GM12878 (cell line): Measurements from ENCODE around the gene AP3M1. TPM values are rescaled to one million over a fixed set of nuclear protein-coding genes. Genes with fewer than 3 reads are reported as not detected.
A peak's percentile ranks its signal among the peaks of the same experiment; 100 is the strongest.

ENCODE experiments used
- BCL11A ChIP-seq: IDR thresholded peaks from 2 replicates; pipeline ENCODE4 v1.6.1; 2011; ENCODE audit warnings: low read depth, low read length
- BCLAF1 ChIP-seq: fragments of 450-650 bp; IDR thresholded peaks from 2 replicates; pipeline ENCODE4 v1.6.1; 2017; ENCODE audit warnings: antibody characterized with exemption, mild to moderate bottlenecking, moderate library complexity
- CBX5 ChIP-seq: sonication (generic); IDR thresholded peaks from 2 replicates; pipeline ENCODE4 v1.6.1; 2016; ENCODE audit warnings: low read depth, moderate library complexity, mild to moderate bottlenecking, inconsistent platforms
- CREB1 ChIP-seq: IDR thresholded peaks from 2 replicates; pipeline ENCODE4 v1.6.1; 2012; ENCODE audit warnings: low read depth, mild to moderate bottlenecking, inconsistent platforms
- CREM ChIP-seq: IDR thresholded peaks from 2 replicates; pipeline ENCODE4 v1.6.1; 2014; ENCODE audit warnings: antibody characterized with exemption, low read depth
- CUX1 ChIP-seq: IDR thresholded peaks from 2 replicates; pipeline ENCODE4 v1.6.1; 2012; ENCODE audit warnings: improper control_type of control experiment, low read depth, low read length; ENCODE audit not compliant: insufficient replicate concordance
- IKZF1 ChIP-seq: fragments of 450-650 bp; conservative IDR thresholded peaks from 2 replicates; pipeline ENCODE4 v1.6.1; 2017; ENCODE audit warnings: antibody characterized with exemption, mild to moderate bottlenecking
- IRF4 ChIP-seq: IDR thresholded peaks from 2 replicates; pipeline ENCODE4 v1.6.1; 2011; ENCODE audit warnings: low read depth, low read length
- KDM1A ChIP-seq: fragments of 200-600 bp; sonication (generic); IDR thresholded peaks from 2 replicates; pipeline ENCODE4 v1.6.1; 2016; ENCODE audit warnings: borderline replicate concordance
- KLF5 ChIP-seq: fragments of 450-650 bp; IDR thresholded peaks from 2 replicates; pipeline ENCODE4 v1.6.1; 2014; ENCODE audit warnings: mild to moderate bottlenecking; ENCODE audit not compliant: partially characterized antibody
- MEF2B ChIP-seq: fragments of 450-650 bp; IDR thresholded peaks from 2 replicates; pipeline ENCODE4 v1.6.1; 2018; ENCODE audit warnings: mild to moderate bottlenecking, moderate library complexity; ENCODE audit not compliant: partially characterized antibody, poor library complexity, severe bottlenecking
- NBN ChIP-seq: fragments of 450-650 bp; IDR thresholded peaks from 2 replicates; pipeline ENCODE4 v1.6.1; 2016
- NFIC ChIP-seq: IDR thresholded peaks from 2 replicates; pipeline ENCODE4 v1.6.1; 2012; ENCODE audit warnings: low read depth, mild to moderate bottlenecking, inconsistent platforms, low read length, moderate library complexity
- NFXL1 ChIP-seq: fragments of 450-650 bp; IDR thresholded peaks from 2 replicates; pipeline ENCODE4 v1.6.1; 2017; ENCODE audit warnings: antibody characterized with exemption, mild to moderate bottlenecking, borderline replicate concordance
- NR2C2 ChIP-seq: IDR thresholded peaks from 2 replicates; pipeline ENCODE4 v1.6.1; 2011; ENCODE audit warnings: borderline replicate concordance, low read depth; ENCODE audit not compliant: control insufficient read depth, insufficient read length
- RUNX3 ChIP-seq: IDR thresholded peaks from 2 replicates; pipeline ENCODE4 v1.6.1; 2012; ENCODE audit warnings: low read length, inconsistent platforms
- SMARCA5 ChIP-seq: fragments of 450-650 bp; IDR thresholded peaks from 2 replicates; pipeline ENCODE4 v1.6.1; 2017; ENCODE audit warnings: mild to moderate bottlenecking
- SMC3 ChIP-seq: IDR thresholded peaks from 2 replicates; pipeline ENCODE4 v1.6.1; 2011; ENCODE audit warnings: low read length, improper control_type of control experiment, borderline replicate concordance
- ZBED1 ChIP-seq: IDR thresholded peaks from 2 replicates; pipeline ENCODE4 v1.6.1; 2016; ENCODE audit warnings: borderline replicate concordance
- ZNF687 ChIP-seq: fragments of 450-650 bp; IDR thresholded peaks from 2 replicates; pipeline ENCODE4 v1.6.1; 2017; ENCODE audit warnings: mild to moderate bottlenecking, moderate library complexity
- ZZZ3 ChIP-seq: IDR thresholded peaks from 2 replicates; pipeline ENCODE4 v1.6.1; 2011; ENCODE audit warnings: low read depth; ENCODE audit not compliant: control insufficient read depth, insufficient read length
- polyA plus RNA-seq, 11 experiments: library from polyadenylated mRNA; depleted of rRNA in 4 of 11; unstranded in 6 of 11; stranded (reverse) in 5 of 11; fragments of >200 nt; fragmentation: Nextera tagmentation in 4 of 11; fragmentation: Illumina TruSeq in 1 of 11; extraction: Ambion mirVana in 4 of 11; extraction: Trizol in 1 of 11; gene quantifications; 1 replicate in 1 of 11; 2 replicates in 10 of 11; pipeline versions ENCODE4 v1.2.1 to v1.2.3, GENCODE V29; 2011 to 2016; ENCODE audit warnings: inconsistent platforms in 2 of 11, missing spikeins in 2 of 11, low read depth in 1 of 11
- total RNA-seq, 4 experiments: library from RNA; depleted of rRNA in 3 of 4; stranded (reverse); fragments of >200 nt in 3 of 4; fragmentation: Illumina TruSeq in 1 of 4; extraction: Trizol in 1 of 4; gene quantifications; 2 replicates each; pipeline versions ENCODE4 v1.2.1 to v1.2.3, GENCODE V29; 2013 to 2021

The AP3M1 gene
- total and polyA plus RNA-seq, 10 of the 15 experiments (the other 5 are each of a cell fraction or from before 2014, with no cell fraction given): 22.1 to 83.4 (median 47.7) TPM

GRCh38 chr10:74084955-74085354, 65.7 kb downstream of the AP3M1 start (continued):
- TF ChIP-seq IRF4 (peak; percentile 72), CBX5 (peak; percentile 74; the same call in 1 of the 2 replicates), KLF5 (no peak), BCL11A (peak; percentile 52; the same call in 1 of the 2 replicates), NR2C2 (no peak), ZZZ3 (no peak), IKZF1 (peak; percentile 53; the same call in 1 of the 2 replicates), MEF2B (peak; percentile 15), KDM1A (no peak), ZNF687 (no peak), CUX1 (peak; percentile 34), SMARCA5 (peak; percentile 68; the same call in 1 of the 2 replicates), RUNX3 (peak; percentile 79), BCLAF1 (no peak), NFXL1 (no peak), ZBED1 (no peak), NFIC (peak; percentile 82), NBN (no peak), CREB1 (0 out of 2 replicates have a peak, but pooled peaks have one; percentile 23), SMC3 (peak; percentile 13; the same call in 1 of the 2 replicates), CREM (peak; percentile 57; the same call in 1 of the 2 replicates)
